ENCODE results near the gene ERFL. TPM values are rescaled to one million over a fixed set of nuclear protein-coding genes. Genes with fewer than 3 reads are reported as not detected.

The ERFL gene
- total RNA-seq, 4 donors from 2014 or later = 0.27 to 1.9 (median 0.95) TPM

DNA sequence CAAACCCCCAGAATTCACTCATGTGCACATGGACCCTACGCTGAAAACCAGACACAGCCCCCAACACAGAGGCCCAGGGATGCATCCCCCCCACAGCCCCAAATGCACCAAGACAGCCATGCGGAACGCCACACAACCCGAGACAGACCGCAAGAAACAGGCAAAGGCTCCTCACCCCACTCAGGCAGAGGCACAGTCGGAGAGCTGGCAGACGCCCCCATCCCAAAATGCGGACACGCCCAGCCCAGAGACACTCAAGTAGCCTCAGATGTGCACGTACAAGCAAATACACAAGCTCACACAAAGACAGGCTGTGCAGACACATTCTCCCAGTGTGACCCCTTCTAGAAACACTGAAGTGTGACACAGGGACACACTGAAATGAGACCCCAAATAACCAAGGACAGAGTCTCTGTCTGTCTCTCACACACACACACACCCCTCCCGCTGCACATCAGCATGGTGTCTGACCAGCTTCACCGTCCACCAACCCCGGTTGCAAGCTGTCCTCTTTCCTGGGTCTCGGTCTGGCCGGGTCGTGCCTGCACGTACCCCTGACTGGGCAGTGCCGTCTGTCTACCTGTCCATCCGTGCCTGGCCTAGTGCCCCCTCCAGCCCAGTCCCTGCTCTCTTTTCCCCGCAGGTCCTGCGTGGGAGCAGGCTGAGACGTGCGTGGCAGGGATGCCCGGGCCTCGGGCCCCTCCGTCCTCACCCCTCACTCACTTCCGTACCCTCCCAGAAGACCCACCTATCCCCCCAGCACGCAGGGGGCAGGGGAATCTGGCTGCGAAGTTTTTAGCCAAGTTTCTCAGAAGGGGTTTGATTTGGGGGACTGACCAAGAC lies 16.1 kb downstream of the ERFL start:
- peaks cover 3 to 16% (median 12%) of the 10 kb centered on the region in 4 donors for H3K4me1 ChIP-seq
- TF ChIP-seq EP300 (IDR thresholded peaks at IDR 0.05; ENCODE audit: low read depth) = no peak
- TF ChIP-seq POLR2A (IDR thresholded peaks at IDR 0.05) = no peak
- TF ChIP-seq, protein P1, sequence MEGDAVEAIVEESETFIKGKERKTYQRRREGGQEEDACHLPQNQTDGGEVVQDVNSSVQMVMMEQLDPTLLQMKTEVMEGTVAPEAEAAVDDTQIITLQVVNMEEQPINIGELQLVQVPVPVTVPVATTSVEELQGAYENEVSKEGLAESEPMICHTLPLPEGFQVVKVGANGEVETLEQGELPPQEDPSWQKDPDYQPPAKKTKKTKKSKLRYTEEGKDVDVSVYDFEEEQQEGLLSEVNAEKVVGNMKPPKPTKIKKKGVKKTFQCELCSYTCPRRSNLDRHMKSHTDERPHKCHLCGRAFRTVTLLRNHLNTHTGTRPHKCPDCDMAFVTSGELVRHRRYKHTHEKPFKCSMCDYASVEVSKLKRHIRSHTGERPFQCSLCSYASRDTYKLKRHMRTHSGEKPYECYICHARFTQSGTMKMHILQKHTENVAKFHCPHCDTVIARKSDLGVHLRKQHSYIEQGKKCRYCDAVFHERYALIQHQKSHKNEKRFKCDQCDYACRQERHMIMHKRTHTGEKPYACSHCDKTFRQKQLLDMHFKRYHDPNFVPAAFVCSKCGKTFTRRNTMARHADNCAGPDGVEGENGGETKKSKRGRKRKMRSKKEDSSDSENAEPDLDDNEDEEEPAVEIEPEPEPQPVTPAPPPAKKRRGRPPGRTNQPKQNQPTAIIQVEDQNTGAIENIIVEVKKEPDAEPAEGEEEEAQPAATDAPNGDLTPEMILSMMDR (IDR thresholded peaks at IDR 0.05) = no peak
- TF ChIP-seq POLR2AphosphoS5 (IDR thresholded peaks at IDR 0.05) = no peak
- H3K36me3 ChIP-seq = no peaks in the 10 kb centered on the region
- H3K9me3 ChIP-seq = no peaks in the 10 kb centered on the region
- no peak overlapping the region for H3K4me3 ChIP-seq
- DNase-seq = no peak
- intact Hi-C loops (cut with DNase I; ENCODE audit: low total_unique reads) (no loop called here), in situ Hi-C loops (cut with MboI; ENCODE audit: low pct_ligation_motif_present in 1 of 4, low pct_unique_long_range_greater_than_20kb in 1 of 4, low sequenced_read_pairs in 3 of 4) (no loop called here)
- 15 to 17% methylated on average over 4 to 29 of the region's 29 CpGs for WGBS, 2 donors (ENCODE audit: low coverage in 1 of 2)
- H3K27me3 ChIP-seq = peaks cover 58% of the 10 kb centered on the region
- H3K27ac ChIP-seq = no peak overlapping the region

DNA sequence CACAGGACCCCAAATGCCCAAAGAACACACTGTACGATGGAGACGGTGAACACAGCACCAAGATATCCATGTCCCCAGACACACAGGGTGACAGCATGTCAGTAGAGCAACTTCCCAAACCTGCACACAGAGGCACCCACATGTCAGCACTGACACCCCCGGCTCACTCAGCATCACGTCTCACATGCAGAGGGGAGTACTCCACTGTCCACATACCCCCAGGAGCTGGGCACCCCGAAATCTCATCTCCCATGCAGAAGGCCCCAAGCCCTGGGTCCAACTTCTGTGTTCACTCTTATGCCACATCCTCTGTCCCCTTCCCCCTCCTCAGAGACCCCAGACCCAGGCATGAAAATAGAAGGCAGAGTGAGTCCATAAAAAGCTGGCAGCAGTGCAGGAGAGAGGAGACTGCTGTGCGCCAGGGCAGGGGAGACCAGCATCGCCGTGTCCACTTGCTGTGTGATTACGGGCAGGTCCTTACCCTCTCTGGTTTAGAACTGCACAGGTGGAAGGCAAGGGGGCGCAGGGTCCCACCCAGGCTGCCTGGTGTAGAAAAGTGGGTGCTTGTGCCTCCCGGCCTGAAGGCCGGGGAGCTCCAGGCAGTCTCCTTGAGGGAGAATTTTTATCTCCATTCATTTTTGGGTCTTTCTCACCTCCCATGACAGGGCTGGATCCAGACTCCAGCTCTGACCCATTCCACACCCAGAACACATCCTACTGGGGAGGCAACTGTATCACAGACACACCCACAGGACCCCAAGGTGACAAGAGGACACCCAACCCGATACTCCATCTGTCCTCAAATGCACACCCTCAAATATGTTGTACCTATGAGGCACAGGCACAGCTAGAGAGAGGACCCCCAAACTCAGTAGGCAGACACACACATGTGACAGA lies 17.0 kb downstream of the ERFL start:
- no peak for DNase-seq
- TF ChIP-seq POLR2AphosphoS5 (IDR thresholded peaks at IDR 0.05) = no peak
- no peak for TF ChIP-seq POLR2A (IDR thresholded peaks at IDR 0.05)
- TF ChIP-seq, protein P1 (IDR thresholded peaks at IDR 0.05) = no peak
- no peak for TF ChIP-seq EP300 (IDR thresholded peaks at IDR 0.05; ENCODE audit: low read depth)
- no peak overlapping the region for H3K27ac ChIP-seq
- no peaks in the 10 kb centered on the region for H3K9me3 ChIP-seq
- peaks cover 3 to 16% (median 12%) of the 10 kb centered on the region in 4 donors for H3K4me1 ChIP-seq
- 49 to 50% methylated on average over 2 to 13 of the region's 13 CpGs for WGBS, 2 donors (ENCODE audit: low coverage in 1 of 2)
- H3K4me3 ChIP-seq = no peak overlapping the region
- intact Hi-C loops (cut with DNase I; ENCODE audit: low total_unique reads) (no loop called here), in situ Hi-C loops (cut with MboI; ENCODE audit: low pct_ligation_motif_present in 1 of 4, low pct_unique_long_range_greater_than_20kb in 1 of 4, low sequenced_read_pairs in 3 of 4) (no loop called here)
- peaks cover 50% of the 10 kb centered on the region for H3K27me3 ChIP-seq
- H3K36me3 ChIP-seq = peaks cover 0 to 6% (median 2%) of the 10 kb centered on the region in 4 donors

DNA sequence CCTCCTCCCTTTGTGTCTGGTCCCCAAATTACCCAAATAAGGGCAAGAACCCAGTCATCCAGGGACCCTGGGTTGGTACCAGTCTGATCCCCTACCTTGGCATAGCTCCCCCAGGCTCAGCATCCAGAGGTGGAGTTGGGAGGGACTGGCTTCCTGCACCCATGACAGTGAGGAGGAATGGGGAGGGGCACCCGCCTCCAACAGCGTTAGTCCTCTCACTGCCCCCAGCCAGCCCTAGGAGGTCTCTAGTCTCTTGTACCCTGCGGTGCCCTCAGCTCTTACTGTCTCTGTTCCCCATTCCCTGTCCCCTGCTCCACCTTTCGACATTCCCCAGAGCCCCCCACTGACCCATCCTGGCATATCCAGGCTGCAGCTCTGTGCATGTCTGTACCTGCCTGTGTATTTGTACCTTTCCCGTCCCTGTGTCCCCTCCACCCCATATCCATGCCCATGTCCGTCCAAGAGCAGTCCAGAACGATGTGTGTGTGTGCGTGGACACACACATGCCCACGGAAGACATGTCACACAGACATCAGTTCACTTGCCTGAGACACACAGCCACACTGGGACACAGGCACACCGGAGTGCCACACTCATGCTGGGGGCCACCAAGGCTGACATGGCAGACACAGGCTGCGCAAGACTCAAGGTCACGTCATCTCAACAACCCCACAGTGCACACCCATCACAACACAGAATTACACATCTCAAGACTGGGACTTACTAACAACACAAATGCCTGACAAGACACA lies 17.8 kb downstream of the ERFL start:
- DNase-seq = no peak
- Histone ChIP-seq H3K4me3 (no peak overlapping the region), H3K4me1 (peaks cover 3 to 17% (median 15%) of the 10 kb centered on the region in 4 donors), H3K27me3 (peaks cover 41% of the 10 kb centered on the region), H3K36me3 (peaks cover 0 to 11% (median 5%) of the 10 kb centered on the region in 4 donors), H3K27ac (no peak overlapping the region), H3K9me3 (no peaks in the 10 kb centered on the region)
- in situ Hi-C loops (cut with MboI; ENCODE audit: low pct_ligation_motif_present in 1 of 4, low pct_unique_long_range_greater_than_20kb in 1 of 4, low sequenced_read_pairs in 3 of 4) (no loop called here), intact Hi-C loops (cut with DNase I; ENCODE audit: low total_unique reads) (no loop called here)
- TF ChIP-seq POLR2AphosphoS5 (IDR thresholded peaks at IDR 0.05) (peak in 1 of 3 donors; percentile 7), POLR2A (IDR thresholded peaks at IDR 0.05) (no peak)
- WGBS, 2 donors (ENCODE audit: low coverage in 1 of 2) = 60 to 73% methylated on average over 2 to 11 of the region's 12 CpGs

DNA sequence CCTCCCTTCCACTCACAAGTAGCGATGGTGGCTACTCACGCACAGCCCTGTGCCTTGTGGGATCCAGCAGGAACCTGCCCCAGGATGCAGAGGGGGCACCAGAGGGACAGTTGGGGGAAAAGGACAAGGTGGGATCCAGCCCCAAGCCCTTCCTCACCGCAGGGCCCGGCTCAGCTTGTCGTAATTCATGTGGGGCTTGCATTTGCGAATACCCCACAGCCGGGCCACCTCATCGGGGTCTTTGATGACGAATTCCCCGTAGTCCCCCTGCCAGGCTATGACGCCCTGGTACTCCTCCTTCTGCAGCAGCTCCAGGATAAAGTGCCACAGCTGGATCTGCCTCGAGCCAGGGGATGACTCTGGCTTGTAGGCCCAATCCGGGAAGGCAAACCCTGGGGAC lies 18.5 kb downstream of the ERFL start:
- Histone ChIP-seq H3K4me3 (no peak overlapping the region), H3K27ac (no peak overlapping the region), H3K27me3 (peaks cover 35% of the 10 kb centered on the region), H3K9me3 (no peaks in the 10 kb centered on the region), H3K36me3 (peaks cover 0 to 11% (median 5%) of the 10 kb centered on the region in 4 donors), H3K4me1 (peaks cover 0 to 20% (median 17%) of the 10 kb centered on the region in 4 donors)
- TF ChIP-seq POLR2AphosphoS5 (IDR thresholded peaks at IDR 0.05) (no peak), EP300 (IDR thresholded peaks at IDR 0.05; ENCODE audit: low read depth) (no peak), POLR2A (IDR thresholded peaks at IDR 0.05) (no peak)
- TF ChIP-seq, protein P1 (IDR thresholded peaks at IDR 0.05) = no peak
- intact Hi-C loops (cut with DNase I; ENCODE audit: low total_unique reads) = no loop called here
- DNase-seq = no peak
- in situ Hi-C loops (cut with MboI; ENCODE audit: low pct_ligation_motif_present in 1 of 4, low pct_unique_long_range_greater_than_20kb in 1 of 4, low sequenced_read_pairs in 3 of 4) = no loop called here
- 73% methylated on average over 12 of the region's 13 CpGs; no CpG with 5 or more reads in 1 of the 2 donors for WGBS, 2 donors (ENCODE audit: low coverage in 1 of 2)

Measured in transverse colon (tissue), 4 donors.